ENCODE data around the gene ZDHHC12. TPM values are rescaled to one million over a fixed set of nuclear protein-coding genes. Genes with fewer than 3 reads are reported as not detected.
A peak's percentile ranks its signal among the peaks of the same experiment; 100 is the strongest.

Gene ZDHHC12
- total and polyA plus RNA-seq, 2 of the 13 experiments (the other 11 are each of a cell fraction or from before 2014, with no cell fraction given) = 25.4 to 28.0 TPM

GRCh38 chr9:128771745-128772519, 48.0 kb upstream of the ZDHHC12 start, which contains the start of gene ZER1 (continued):
- TF ChIP-seq ATF3 (CRISPR knock-in tag; IDR thresholded peaks at IDR 0.05) = peak; percentile 69; the same call in 1 of the 2 replicates
- no peak for TF ChIP-seq NCOA5 (CRISPR knock-in tag; IDR thresholded peaks at IDR 0.05)
- TF ChIP-seq TRIM24 (CRISPR knock-in tag; IDR thresholded peaks at IDR 0.05) = no peak
- peak; percentile 65 for TF ChIP-seq CCAR2 (optimal IDR thresholded peaks at IDR 0.05; ENCODE audit: low read depth, low read length)
- TF ChIP-seq ZNF326 (CRISPR knock-in tag; IDR thresholded peaks at IDR 0.05; ENCODE audit: borderline replicate concordance) = no peak
- no peak for TF ChIP-seq MLLT10 (CRISPR knock-in tag; IDR thresholded peaks at IDR 0.05)
- TF ChIP-seq HOXA3 (CRISPR knock-in tag; IDR thresholded peaks at IDR 0.05) = peak; percentile 92; the same call in 1 of the 2 replicates
- peak; percentile 65; the same call in 1 of the 2 replicates for TF ChIP-seq ZNF24 (IDR thresholded peaks at IDR 0.05)
- peak; percentile 85 for TF ChIP-seq ZFP90 (CRISPR knock-in tag; IDR thresholded peaks at IDR 0.05; ENCODE audit: borderline replicate concordance)
- peak; percentile 95 for TF ChIP-seq YEATS2 (CRISPR knock-in tag; IDR thresholded peaks at IDR 0.05; ENCODE audit: borderline replicate concordance)
- peak; percentile 79 for TF ChIP-seq BCL6 (CRISPR knock-in tag; IDR thresholded peaks at IDR 0.05)
- TF ChIP-seq ZNF639 (CRISPR knock-in tag; conservative IDR thresholded peaks at IDR 0.05) = peak; percentile 99
- peak; percentile 83; the same call in 1 of the 2 replicates for TF ChIP-seq KAT7 (CRISPR knock-in tag; IDR thresholded peaks at IDR 0.05; ENCODE audit: borderline replicate concordance)
- peak; percentile 72 for TF ChIP-seq ZBTB7B (CRISPR knock-in tag; IDR thresholded peaks at IDR 0.05)
- peak; percentile 90 for TF ChIP-seq TAF1 (CRISPR knock-in tag; IDR thresholded peaks at IDR 0.05)
- TF ChIP-seq KMT2A (CRISPR knock-in tag; IDR thresholded peaks at IDR 0.05) = peak; percentile 96
- peak; percentile 61; the same call in 1 of the 2 replicates for TF ChIP-seq CBX5 (CRISPR knock-in tag; IDR thresholded peaks at IDR 0.05; ENCODE audit: borderline replicate concordance)
- TF ChIP-seq DR1 (CRISPR knock-in tag; IDR thresholded peaks at IDR 0.05) = no peak
- peak; percentile 89 for TF ChIP-seq PATZ1 (CRISPR knock-in tag; IDR thresholded peaks at IDR 0.05)
- TF ChIP-seq ZBTB42 (CRISPR knock-in tag; IDR thresholded peaks at IDR 0.05) = no peak
- peak; percentile 94 for TF ChIP-seq ZNF574 (CRISPR knock-in tag; IDR thresholded peaks at IDR 0.05)
- peak; percentile 89; the same call in 1 of the 2 replicates for TF ChIP-seq ZNF614 (CRISPR knock-in tag; IDR thresholded peaks at IDR 0.05; ENCODE audit: borderline replicate concordance)
- no peak for TF ChIP-seq NR2F6 (IDR thresholded peaks at IDR 0.05)
- peak; percentile 66 for TF ChIP-seq NR2F6 (CRISPR knock-in tag; IDR thresholded peaks at IDR 0.05)
- TF ChIP-seq MTA1 (CRISPR knock-in tag; IDR thresholded peaks at IDR 0.05; ENCODE audit: borderline replicate concordance) = peak; percentile 61; the same call in 1 of the 2 replicates
- TF ChIP-seq ZNF773 (CRISPR knock-in tag; IDR thresholded peaks at IDR 0.05; ENCODE audit: borderline replicate concordance) = no peak

Measured in HepG2 (cell line).